RKO (cell line): Measurements from ENCODE around the gene NTM.
"Not testable (repeated sequence)": the region's sequence is repeated elsewhere in the genome, so short reads cannot be mapped to it uniquely, and the experiment has no call there.

Experiments
- DNase-seq: peaks from one replicate; pipeline ENCODE4 v3.0.0-alpha.2; 2016; ENCODE audit warnings: low spot score

Gene NTM

DNA sequence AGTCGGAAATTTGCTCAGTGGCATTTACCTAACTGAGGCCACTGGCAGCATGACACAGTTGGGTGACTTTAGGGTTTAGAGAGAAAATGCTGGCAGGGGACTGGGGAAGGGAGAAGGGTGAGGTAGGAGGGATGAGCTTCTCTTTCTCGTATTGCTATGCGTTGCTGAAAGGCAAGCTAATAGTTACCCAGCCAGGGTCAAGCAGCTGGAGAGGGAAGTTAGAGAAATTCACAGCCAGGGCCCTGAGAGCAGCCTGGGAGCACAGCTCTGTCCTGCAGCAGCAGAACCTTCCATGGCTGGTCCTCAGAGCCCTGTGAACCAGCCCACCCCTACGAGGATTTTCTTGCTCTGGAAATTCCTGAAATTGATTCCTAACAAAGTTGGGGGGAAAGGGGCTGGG lies 679.6 kb downstream of the NTM start:
- no peak for DNase-seq

DNA sequence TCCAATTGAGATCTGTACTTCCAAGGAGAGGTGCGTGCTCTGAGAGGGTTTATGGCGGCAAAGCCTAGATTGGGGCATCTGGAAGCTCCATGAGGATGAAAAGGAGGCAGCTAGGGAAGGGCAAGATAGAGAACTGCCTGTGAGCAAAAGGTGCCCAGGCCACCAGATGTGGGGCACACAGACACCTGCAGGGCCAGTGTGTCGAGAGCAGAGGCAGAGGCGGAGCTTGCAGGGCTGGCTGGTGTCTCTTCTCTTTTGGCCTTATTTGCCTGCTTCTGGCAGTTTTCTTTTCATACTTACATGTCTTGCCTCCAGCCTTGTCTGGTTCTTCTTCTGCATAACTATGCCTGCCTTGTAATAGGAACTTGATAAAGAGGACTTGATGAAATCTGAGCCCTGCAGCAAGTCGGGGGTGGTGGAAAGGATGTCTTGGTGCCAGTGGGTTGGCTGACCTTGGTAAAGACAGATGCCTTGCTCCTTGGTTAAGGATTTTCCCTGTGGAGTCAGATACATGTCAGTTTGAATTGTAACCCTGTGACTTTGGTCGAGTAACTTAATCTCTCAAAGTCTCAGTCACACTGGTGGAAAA lies 680.3 kb downstream of the NTM start:
- no peak for DNase-seq

GRCh38 chr11:132051704-132052103 lies 681.3 kb downstream of the NTM start:
- DNase-seq: no peak

- no peak for DNase-seq
Measured at GRCh38 chr11:132052342-132052741, 681.9 kb downstream of the NTM start.

- DNase-seq: no peak
Measured at GRCh38 chr11:132052904-132053303, 682.5 kb downstream of the NTM start.

- DNase-seq: no peak
Measured at GRCh38 chr11:132054822-132055221, 684.4 kb downstream of the NTM start.

GRCh38 chr11:132055296-132055695 lies 684.9 kb downstream of the NTM start:
- DNase-seq: no peak

GRCh38 chr11:132056689-132057088 lies 686.3 kb downstream of the NTM start:
- DNase-seq: no peak

DNA sequence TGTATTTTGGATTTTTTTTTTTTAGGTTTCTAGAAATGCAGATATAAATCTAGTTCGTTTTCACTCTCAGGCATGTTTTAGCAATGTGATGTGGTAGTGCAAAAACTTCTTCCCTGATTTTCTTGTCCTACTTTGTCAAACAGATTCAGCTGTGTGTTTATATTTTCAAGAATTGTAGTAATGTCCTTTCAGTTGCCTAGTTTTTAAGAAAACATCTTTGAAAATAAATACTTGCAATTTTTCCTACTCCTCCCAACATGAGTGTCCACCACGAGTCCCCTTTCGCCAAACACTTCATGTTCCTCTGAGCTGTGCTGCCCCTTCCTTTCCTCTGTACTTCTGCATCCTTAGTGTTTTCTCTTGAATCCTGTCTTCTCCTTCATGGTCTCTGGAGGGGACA lies 686.9 kb downstream of the NTM start:
- DNase-seq: no peak

- DNase-seq: no peak
Measured at GRCh38 chr11:132058211-132058772, 687.9 kb downstream of the NTM start.

DNA sequence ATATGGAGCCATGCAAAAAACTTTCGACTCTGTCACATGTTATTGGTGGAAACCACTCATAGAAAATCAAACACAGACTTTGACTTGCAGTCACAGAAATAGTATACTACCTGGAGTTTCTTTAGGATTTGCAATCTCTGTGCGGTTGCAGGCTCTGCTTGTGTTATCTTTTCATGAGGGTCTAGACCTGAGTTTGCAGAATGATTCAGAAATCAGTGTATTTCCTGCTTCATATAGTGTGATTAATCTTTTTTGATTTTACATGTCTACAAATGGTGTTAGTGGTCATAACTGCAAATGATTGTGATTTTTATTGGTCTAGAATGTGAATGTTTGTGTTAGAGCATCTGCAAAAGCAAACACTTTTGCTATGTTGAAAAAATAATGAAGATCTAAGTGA lies 690.2 kb downstream of the NTM start:
- DNase-seq: no peak

DNA sequence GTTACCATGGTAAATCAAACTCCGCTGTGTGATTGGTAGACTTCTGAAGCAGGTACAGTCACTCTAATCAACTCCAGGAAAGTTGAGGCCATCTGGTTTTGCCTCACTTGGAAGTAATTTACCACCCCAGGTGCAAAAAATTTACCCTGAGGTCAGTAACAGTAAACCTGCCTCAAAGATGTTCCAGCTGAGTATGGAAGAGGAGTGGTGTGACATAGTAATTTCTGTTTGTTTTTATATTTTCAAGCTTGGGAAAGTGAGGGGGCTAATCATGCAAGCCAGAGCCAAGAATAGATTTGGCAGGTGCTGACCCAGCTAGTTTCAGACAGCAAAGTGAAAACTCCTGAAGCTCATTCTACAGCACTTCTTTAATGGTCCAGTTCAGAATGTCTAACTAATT lies 691.6 kb downstream of the NTM start:
- no peak for DNase-seq

DNA sequence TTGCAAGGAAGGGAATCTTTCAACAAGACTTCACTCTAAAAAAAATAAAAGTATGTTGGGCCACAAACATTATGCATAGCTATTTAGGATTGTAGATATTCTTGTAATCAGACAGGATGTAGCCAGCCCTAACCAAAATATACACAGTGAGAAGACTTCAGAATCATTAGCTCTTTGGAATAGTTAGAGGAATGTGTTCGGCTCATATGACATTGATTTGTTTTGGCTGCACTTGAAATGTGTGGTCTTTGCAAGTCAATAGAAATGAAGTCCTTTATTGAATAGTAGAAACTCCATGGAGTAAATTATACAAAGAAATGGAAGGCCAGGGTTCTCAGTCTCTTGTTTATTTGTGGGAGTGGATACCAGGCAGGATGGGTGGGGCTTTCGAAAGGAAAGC lies 692.1 kb downstream of the NTM start:
- DNase-seq: no peak

- DNase-seq: no peak
Measured at GRCh38 chr11:132064987-132065620, 694.7 kb downstream of the NTM start.

DNA sequence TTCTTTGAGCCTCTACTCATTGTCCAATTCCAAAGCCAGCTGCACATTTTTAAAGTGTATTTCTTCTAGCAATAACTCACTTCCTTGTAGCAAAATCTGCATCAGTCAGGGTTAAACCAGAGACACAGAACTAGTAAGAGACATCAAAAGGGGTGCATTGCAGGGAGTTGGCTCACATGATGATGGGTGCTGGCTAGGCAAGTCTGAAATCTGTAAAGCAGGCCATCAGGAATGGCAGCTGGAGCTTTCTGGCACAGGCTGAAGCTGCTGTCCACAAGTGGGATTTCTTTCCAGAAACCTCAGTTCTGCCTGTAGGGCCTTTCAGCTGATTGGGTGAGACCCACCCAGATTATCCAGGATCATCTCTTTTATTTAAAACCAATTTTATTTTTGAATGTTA lies 698.1 kb downstream of the NTM start:
- no peak for DNase-seq

DNA sequence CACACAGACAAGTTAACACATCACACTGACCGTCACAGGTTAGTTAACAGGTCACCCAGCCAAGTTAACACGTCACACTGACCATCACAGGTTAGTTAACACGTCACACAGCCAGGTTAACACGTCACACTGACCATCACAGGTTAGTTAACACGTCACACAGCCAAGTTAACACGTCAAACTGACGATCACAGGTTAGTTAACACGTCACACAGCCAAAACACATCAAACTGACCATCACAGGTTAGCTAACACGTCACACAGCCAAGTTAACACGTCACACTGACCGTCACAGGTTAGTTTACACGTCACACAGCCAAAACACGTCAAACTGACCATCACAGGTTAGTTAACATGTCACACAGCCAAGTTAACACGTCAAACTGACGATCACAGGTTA lies 699.2 kb downstream of the NTM start:
- DNase-seq: not testable (repeated sequence)

GRCh38 chr11:132070907-132071306 lies 700.5 kb downstream of the NTM start:
- not testable (repeated sequence) for DNase-seq

DNA sequence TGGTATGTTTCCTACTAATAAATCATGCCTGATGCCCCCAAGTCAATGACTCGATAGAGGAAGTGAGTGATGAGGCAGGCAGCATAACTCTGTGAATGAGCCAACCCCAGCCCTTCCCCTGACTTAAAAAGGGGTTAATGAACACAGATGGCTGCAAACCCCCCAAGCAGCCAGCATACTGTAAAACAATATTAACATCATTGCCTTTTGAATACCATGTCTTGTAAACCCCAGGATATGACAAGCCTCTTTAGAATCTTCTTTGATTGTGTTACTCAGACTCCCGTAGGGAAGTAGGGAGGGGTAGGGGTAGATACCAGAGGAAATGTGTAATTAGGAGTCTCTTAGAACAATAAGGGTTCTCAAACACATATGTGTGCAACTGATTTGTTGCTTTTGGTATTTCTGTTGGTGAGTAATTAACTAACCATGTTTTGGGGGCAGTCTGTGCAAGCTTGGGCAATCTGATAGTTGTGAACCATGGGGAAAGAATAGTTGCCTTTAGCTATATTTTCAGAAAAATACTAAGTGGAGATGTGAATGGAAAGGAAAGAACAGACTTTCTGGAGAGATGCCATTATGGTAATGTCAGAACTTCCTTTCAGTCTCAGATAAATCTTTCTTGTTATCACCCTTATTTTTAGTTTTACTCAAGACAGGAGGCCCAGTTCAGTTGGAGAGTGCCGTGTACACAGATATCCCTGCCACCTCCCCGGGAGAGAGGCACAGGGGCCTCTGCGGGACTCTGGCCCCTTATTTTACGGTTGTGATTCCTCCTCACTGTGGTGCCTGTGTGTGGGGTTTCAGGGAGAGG lies 701.8 kb downstream of the NTM start:
- peak; percentile 36 for DNase-seq

- DNase-seq: no peak
Measured at GRCh38 chr11:132072858-132073211, 702.4 kb downstream of the NTM start.

DNA sequence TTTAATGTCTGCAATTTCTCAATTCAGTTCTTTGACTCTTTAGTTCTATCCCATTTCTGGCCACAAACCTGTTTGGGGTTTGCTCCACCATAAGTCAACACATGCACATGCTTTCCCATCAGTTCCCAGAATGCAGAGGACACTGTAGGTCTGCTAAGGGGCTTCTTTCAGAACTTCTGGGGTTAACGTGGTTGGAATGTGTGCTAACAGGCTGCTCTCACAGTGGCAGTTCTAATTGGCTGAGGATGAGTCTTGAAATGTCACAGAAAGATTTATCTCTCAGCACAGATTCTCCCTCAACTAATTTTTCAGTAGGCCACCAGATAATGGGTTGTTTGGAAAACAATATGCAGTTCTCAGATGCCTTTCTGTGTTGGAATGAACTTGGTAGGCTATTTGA lies 703.4 kb downstream of the NTM start:
- DNase-seq: no peak

DNA sequence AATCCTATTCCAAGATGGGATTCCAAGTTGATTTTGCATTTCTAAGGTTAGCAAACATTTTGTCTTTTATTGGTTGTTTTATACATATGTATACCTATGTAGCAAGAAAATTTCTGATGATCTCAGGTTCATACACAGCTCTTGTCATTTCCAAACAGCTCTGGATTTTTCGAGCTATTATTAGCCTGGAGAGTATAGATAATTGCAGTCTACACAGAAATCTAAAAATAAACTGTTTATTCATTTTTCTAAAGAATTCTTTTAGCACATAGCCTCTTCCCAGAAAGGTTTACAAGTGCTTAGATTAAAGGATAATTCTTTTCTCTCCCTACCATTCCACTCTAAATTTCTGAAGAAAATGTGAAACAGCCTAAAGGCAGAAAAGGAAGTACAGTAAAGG lies 705.0 kb downstream of the NTM start:
- no peak for DNase-seq

DNA sequence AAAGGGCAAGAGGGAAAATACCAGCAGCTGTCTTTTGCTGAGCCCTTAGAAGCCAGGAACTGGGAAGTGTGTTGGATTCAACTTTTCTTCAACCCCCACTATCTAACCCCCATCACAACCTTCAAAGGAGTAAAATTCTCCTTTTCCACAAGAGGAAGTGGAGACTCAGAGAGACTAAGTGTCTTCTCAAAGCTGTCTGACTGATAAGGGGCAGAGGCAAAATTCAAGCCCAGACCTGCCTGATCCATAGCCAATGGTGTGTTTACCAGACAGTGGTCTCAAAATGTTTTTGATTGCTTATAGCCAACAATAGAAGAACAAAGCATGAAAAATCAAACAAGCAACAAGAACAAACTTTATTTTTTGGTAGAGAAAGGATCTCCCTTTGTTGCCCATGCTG lies 707.0 kb downstream of the NTM start:
- no peak for DNase-seq
